Loucy (cell line): Measurements from ENCODE around the gene RIMBP2.

ENCODE experiments used
- H2AFZ ChIP-seq: fragments of 200-600 bp; sonication (generic); 2 replicates; pipeline ENCODE4 v1.6.0; 2016; ENCODE audit warnings: antibody characterized with exemption, mild to moderate bottlenecking, low read length, moderate library complexity
- H3F3A ChIP-seq: fragments of 200-600 bp; 2 replicates; pipeline ENCODE4 v1.6.0; 2016; ENCODE audit warnings: antibody characterized with exemption, low read depth, mild to moderate bottlenecking
- H3K27me3 ChIP-seq: fragments of 200-600 bp; sonication (generic); 2 replicates; pipeline ENCODE4 v1.6.1; 2014; ENCODE audit warnings: low read length, mild to moderate bottlenecking; ENCODE audit not compliant: insufficient read depth, poor library complexity, severe bottlenecking
- H3K36me3 ChIP-seq: fragments of 200-600 bp; sonication (generic); 2 replicates; pipeline ENCODE4 v1.6.1; 2016; ENCODE audit warnings: low read length; ENCODE audit not compliant: insufficient read depth
- H3K4me1 ChIP-seq: fragments of 200-600 bp; sonication (generic); 2 replicates; pipeline ENCODE4 v1.5.1; 2014; ENCODE audit warnings: low read length, mild to moderate bottlenecking; ENCODE audit not compliant: insufficient read depth, poor library complexity, severe bottlenecking
- H3K4me2 ChIP-seq: fragments of 200-600 bp; sonication (generic); 2 replicates; pipeline ENCODE4 v1.6.0; 2014; ENCODE audit warnings: antibody characterized with exemption, low read length, low read depth, mild to moderate bottlenecking; ENCODE audit not compliant: poor library complexity, severe bottlenecking
- H3K4me3 ChIP-seq: fragments of 200-600 bp; sonication (generic); 2 replicates; pipeline ENCODE4 v1.5.1; 2014; ENCODE audit warnings: low read length, mild to moderate bottlenecking, mixed read lengths; ENCODE audit not compliant: poor library complexity, severe bottlenecking
- H3K79me2 ChIP-seq: fragments of 200-600 bp; sonication (generic); 2 replicates; pipeline ENCODE4 v1.6.1; 2014; ENCODE audit warnings: low read length; ENCODE audit not compliant: insufficient read depth
- H3K9ac ChIP-seq: fragments of 200-600 bp; sonication (generic); 2 replicates; pipeline ENCODE4 v1.6.0; 2014; ENCODE audit warnings: mild to moderate bottlenecking, low read depth, low read length, moderate library complexity; ENCODE audit not compliant: poor library complexity, severe bottlenecking
- H3K9me2 ChIP-seq: fragments of 200-600 bp; sonication (generic); replicated peaks from 2 replicates; pipeline ENCODE4 v1.6.1; 2016; ENCODE audit warnings: low read depth, low read length, mixed read lengths
- H3K9me3 ChIP-seq: fragments of 200-600 bp; sonication (generic); 2 replicates; pipeline ENCODE4 v1.6.1; 2014; ENCODE audit warnings: mild to moderate bottlenecking, antibody characterized with exemption, low read length, low read depth; ENCODE audit not compliant: insufficient read depth
- H4K20me1 ChIP-seq: fragments of 200-600 bp; sonication (generic); 2 replicates; pipeline ENCODE4 v1.6.0; 2014; ENCODE audit warnings: antibody characterized with exemption, low read length, mild to moderate bottlenecking; ENCODE audit not compliant: insufficient read depth, poor library complexity, severe bottlenecking
- EZH2phosphoT487 ChIP-seq: fragments of 200-600 bp; IDR thresholded peaks from 2 replicates; pipeline ENCODE4 v1.6.1; 2018; ENCODE audit warnings: antibody characterized with exemption, mild to moderate bottlenecking, moderate library complexity, borderline replicate concordance
- TF ChIP-seq, protein P1 (sequence below): fragments of 200-600 bp; sonication (generic); conservative IDR thresholded peaks from 2 replicates; pipeline ENCODE4 v1.5.1; 2014; ENCODE audit warnings: mild to moderate bottlenecking, antibody characterized with exemption, low read length

Gene RIMBP2

GRCh38 chr12:130667421-130667960, 48.6 kb downstream of the RIMBP2 start:
- TF ChIP-seq, protein P1, sequence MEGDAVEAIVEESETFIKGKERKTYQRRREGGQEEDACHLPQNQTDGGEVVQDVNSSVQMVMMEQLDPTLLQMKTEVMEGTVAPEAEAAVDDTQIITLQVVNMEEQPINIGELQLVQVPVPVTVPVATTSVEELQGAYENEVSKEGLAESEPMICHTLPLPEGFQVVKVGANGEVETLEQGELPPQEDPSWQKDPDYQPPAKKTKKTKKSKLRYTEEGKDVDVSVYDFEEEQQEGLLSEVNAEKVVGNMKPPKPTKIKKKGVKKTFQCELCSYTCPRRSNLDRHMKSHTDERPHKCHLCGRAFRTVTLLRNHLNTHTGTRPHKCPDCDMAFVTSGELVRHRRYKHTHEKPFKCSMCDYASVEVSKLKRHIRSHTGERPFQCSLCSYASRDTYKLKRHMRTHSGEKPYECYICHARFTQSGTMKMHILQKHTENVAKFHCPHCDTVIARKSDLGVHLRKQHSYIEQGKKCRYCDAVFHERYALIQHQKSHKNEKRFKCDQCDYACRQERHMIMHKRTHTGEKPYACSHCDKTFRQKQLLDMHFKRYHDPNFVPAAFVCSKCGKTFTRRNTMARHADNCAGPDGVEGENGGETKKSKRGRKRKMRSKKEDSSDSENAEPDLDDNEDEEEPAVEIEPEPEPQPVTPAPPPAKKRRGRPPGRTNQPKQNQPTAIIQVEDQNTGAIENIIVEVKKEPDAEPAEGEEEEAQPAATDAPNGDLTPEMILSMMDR = no peak
- TF ChIP-seq EZH2phosphoT487 = no peak
- Histone ChIP-seq H3K9ac (no peak overlapping the region), H2AFZ (no peak overlapping the region), H3F3A (no peaks in the 10 kb centered on the region), H3K4me3 (no peak overlapping the region), H3K9me3 (peaks cover 3% of the 10 kb centered on the region; the same call in 1 of the 2 replicates), H3K4me1 (no peaks in the 10 kb centered on the region), H3K79me2 (no peaks in the 10 kb centered on the region), H4K20me1 (no peaks in the 10 kb centered on the region), H3K36me3 (no peaks in the 10 kb centered on the region), H3K27me3 (no peaks in the 10 kb centered on the region), H3K9me2 (no peaks in the 10 kb centered on the region), H3K4me2 (no peak overlapping the region)

DNA sequence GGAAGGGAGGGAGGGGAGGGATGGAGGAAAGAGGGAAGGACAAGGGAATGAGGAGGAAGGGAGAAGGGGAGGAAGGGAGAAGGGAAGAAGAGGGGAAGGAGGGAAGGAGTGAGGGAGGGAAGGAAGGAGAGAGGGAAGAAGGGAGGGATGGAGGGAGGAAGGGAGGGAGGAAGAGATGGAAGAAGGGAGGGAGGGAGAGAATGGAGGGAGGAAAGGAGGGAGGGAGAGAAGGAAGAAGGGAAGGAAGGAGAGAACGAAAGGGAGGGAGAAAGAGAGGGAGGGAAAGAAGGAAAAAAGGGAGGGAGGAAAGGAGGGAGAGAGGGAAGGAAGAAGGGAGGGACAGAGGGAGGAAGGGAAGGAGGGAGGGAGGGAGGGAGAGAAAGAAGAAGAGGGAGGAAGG, 49.5 kb downstream of the RIMBP2 start:
- Histone ChIP-seq H3K36me3 (no peaks in the 10 kb centered on the region), H3K79me2 (no peaks in the 10 kb centered on the region), H3K4me2 (no peak overlapping the region), H2AFZ (no peak overlapping the region), H4K20me1 (no peaks in the 10 kb centered on the region), H3F3A (no peaks in the 10 kb centered on the region), H3K9me2 (no peaks in the 10 kb centered on the region), H3K4me3 (no peak overlapping the region), H3K9ac (no peak overlapping the region), H3K27me3 (no peaks in the 10 kb centered on the region), H3K4me1 (no peaks in the 10 kb centered on the region), H3K9me3 (peaks cover 5% of the 10 kb centered on the region; the same call in 1 of the 2 replicates)
- TF ChIP-seq, protein P1 = no peak
- TF ChIP-seq EZH2phosphoT487 = no peak

DNA sequence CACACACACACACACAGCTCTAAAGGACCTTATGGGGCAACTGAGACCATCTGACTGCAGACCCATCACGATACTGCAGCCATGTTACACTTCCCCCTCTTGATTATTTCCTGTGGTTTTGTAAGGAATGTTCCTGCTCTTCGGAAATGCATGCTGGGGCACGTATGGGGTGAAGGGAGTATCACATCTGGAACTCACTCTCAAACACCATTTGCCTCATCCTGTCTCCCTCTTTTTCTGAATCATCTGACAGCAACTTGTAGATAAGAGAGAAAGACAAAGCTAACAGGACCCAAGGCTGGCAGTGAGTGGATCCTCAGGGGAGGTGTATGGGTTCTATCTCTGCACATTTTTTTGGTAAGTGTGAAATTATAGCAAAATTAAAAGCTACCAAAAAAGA, 50.3 kb downstream of the RIMBP2 start:
- H3K27me3 ChIP-seq = no peaks in the 10 kb centered on the region
- no peak overlapping the region for H3K9ac ChIP-seq
- H3K4me2 ChIP-seq = no peak overlapping the region
- H3F3A ChIP-seq = no peaks in the 10 kb centered on the region
- no peak for TF ChIP-seq EZH2phosphoT487
- TF ChIP-seq, protein P1 = no peak
- peaks cover 13% of the 10 kb centered on the region; the same call in 1 of the 2 replicates for H3K9me3 ChIP-seq
- no peak overlapping the region for H2AFZ ChIP-seq
- H3K4me3 ChIP-seq = no peak overlapping the region
- H3K79me2 ChIP-seq = no peaks in the 10 kb centered on the region
- H3K36me3 ChIP-seq = no peaks in the 10 kb centered on the region
- H3K9me2 ChIP-seq = no peaks in the 10 kb centered on the region
- H4K20me1 ChIP-seq = no peaks in the 10 kb centered on the region
- no peaks in the 10 kb centered on the region for H3K4me1 ChIP-seq
